Tibial artery (tissue), 4 donors: ENCODE data around the gene NPDC1.
A peak's percentile ranks its signal among the peaks of the same experiment; 100 is the strongest.
"Not testable (repeated sequence)": the region's sequence is repeated elsewhere in the genome, so short reads cannot be mapped to it uniquely, and the experiment has no call there.

ENCODE experiments used
- DNase-seq, 2 donors: peaks; one replicate each; pipeline ENCODE4 v3.0.0-alpha.2; 2019
- H3K27ac ChIP-seq, 2 donors: fragments of 200-600 bp; sonication (generic) in 1 of 2; 1 replicate in 1 of 2; 2 replicates in 1 of 2; pipeline ENCODE4 v1.5.1; 2018 to 2019; ENCODE audit warnings: mild to moderate bottlenecking in 1 of 2
- H3K27me3 ChIP-seq, 2 donors: fragments of 200-600 bp; sonication (generic) in 1 of 2; one replicate each; pipeline versions ENCODE4 v1.5.1 to v1.6.0; 2016 to 2019
- H3K36me3 ChIP-seq, 3 donors: fragments of 200-600 bp; sonication (generic) in 2 of 3; one replicate each; pipeline ENCODE4 v1.5.1; 2016 to 2019; ENCODE audit warnings: mild to moderate bottlenecking in 2 of 3
- H3K4me1 ChIP-seq, 4 donors: fragments of 200-600 bp; sonication (generic) in 2 of 4; 1 replicate in 3 of 4; 2 replicates in 1 of 4; pipeline ENCODE4 v1.5.1; 2016 to 2019
- H3K4me3 ChIP-seq, 2 donors: fragments of 200-600 bp; sonication (generic) in 1 of 2; 1 replicate in 1 of 2; 2 replicates in 1 of 2; pipeline ENCODE4 v1.5.1; 2018 to 2019; ENCODE audit warnings: mild to moderate bottlenecking in 2 of 2
- H3K9me3 ChIP-seq, 3 donors: fragments of 200-600 bp; sonication (generic) in 1 of 3; one replicate each; pipeline ENCODE4 v1.5.1; 2016 to 2019
- CTCF ChIP-seq, 2 experiments: fragments of 200-600 bp in 1 of 2; fragments of 450-650 bp in 1 of 2; IDR thresholded peaks; one replicate each; pipeline ENCODE4 v1.5.1; 2017 to 2019; ENCODE audit warnings: antibody characterized with exemption in 2 of 2, mild to moderate bottlenecking in 1 of 2, moderate library complexity in 1 of 2
- intact Hi-C: fragments of 100-400 bp; cut with DNase I; formaldehyde crosslinking; loops from one replicate; pipeline ENCODE4 v1.15.0; 2023; ENCODE audit warnings: low total_unique reads

The NPDC1 gene

GRCh38 chr9:137064027-137064879, 18.3 kb upstream of the NPDC1 start:
- no peaks in the 10 kb centered on the region for H3K9me3 ChIP-seq
- no peaks in the 10 kb centered on the region for H3K36me3 ChIP-seq
- intact Hi-C loops, result no loop called here
- DNase-seq, result peak in 1 of 2 donors; percentile 48
- peak; percentile 88 to 96 for TF ChIP-seq CTCF (IDR thresholded peaks at IDR 0.05)
- peaks cover 0 to 8% (median under 1%) of the 10 kb centered on the region in 4 donors for H3K4me1 ChIP-seq
- H3K27me3 ChIP-seq, result peaks cover 0 to 57% of the 10 kb centered on the region in 2 donors
- H3K27ac ChIP-seq, result no peak overlapping the region
- H3K4me3 ChIP-seq, result no peak overlapping the region

GRCh38 chr9:137063311-137064026, 17.5 kb upstream of the NPDC1 start:
- peaks cover 0 to 7% (median under 1%) of the 10 kb centered on the region in 4 donors for H3K4me1 ChIP-seq
- no peak for DNase-seq

GRCh38 chr9:137062798-137063197, 16.8 kb upstream of the NPDC1 start:
- intact Hi-C loops, H3K27ac ChIP-seq, H3K9me3 ChIP-seq, H3K4me3 ChIP-seq, DNase-seq, H3K36me3 ChIP-seq, H3K4me1 ChIP-seq: not testable (repeated sequence)
- H3K27me3 ChIP-seq, result peaks cover 0 to 42% of the 10 kb centered on the region in 2 donors

More at GRCh38 chr9:137063311-137064026, 17.5 kb upstream of the NPDC1 start:
- no peak overlapping the region for H3K4me3 ChIP-seq
- no peaks in the 10 kb centered on the region for H3K36me3 ChIP-seq
- no peak for TF ChIP-seq CTCF (IDR thresholded peaks at IDR 0.05)
- H3K27me3 ChIP-seq, result peaks cover 0 to 49% of the 10 kb centered on the region in 2 donors
- no peak overlapping the region for H3K27ac ChIP-seq
- H3K9me3 ChIP-seq, result no peaks in the 10 kb centered on the region
- intact Hi-C loops, result no loop called here

- Histone ChIP-seq H3K27me3 (peaks cover 0 to 40% of the 10 kb centered on the region in 2 donors), H3K27ac (no peak overlapping the region), H3K4me1 (peaks cover 0 to 7% (median under 1%) of the 10 kb centered on the region in 4 donors), H3K9me3 (no peaks in the 10 kb centered on the region), H3K36me3 (no peaks in the 10 kb centered on the region), H3K4me3 (no peak overlapping the region)
- no peak for TF ChIP-seq CTCF (IDR thresholded peaks at IDR 0.05)
- DNase-seq, result no peak
- intact Hi-C loops, result no loop called here
Observed at GRCh38 chr9:137062384-137062783, 16.4 kb upstream of the NPDC1 start.

GRCh38 chr9:137058521-137059234, 12.7 kb upstream of the NPDC1 start:
- Histone ChIP-seq H3K9me3 (no peaks in the 10 kb centered on the region), H3K4me3 (no peak overlapping the region), H3K4me1 (peaks cover 0 to 26% (median 18%) of the 10 kb centered on the region in 4 donors), H3K27ac (no peak overlapping the region), H3K36me3 (no peaks in the 10 kb centered on the region), H3K27me3 (peaks cover under 1 to 39% of the 10 kb centered on the region in 2 donors)
- no peak for TF ChIP-seq CTCF (IDR thresholded peaks at IDR 0.05)
- intact Hi-C loops, result no loop called here
- DNase-seq, result no peak
